ENCODE data around the gene CCDC18. TPM values are rescaled to one million over a fixed set of nuclear protein-coding genes. Genes with fewer than 3 reads are reported as not detected.

Gene CCDC18

GRCh38 chr1:93321720-93322119, 141.2 kb downstream of the CCDC18 start:
- Histone ChIP-seq H3K4me3 (ENCODE audit: low read length) (no peak overlapping the region), H3K9me3 (replicated peaks; ENCODE audit: low read length) (no peaks in the 10 kb centered on the region), H3K4me1 (ENCODE audit: control insufficient read depth, insufficient read depth, low read length) (peaks cover 29% of the 10 kb centered on the region), H3K9ac (ENCODE audit: low read depth, low read length) (no peak overlapping the region), H3K4me2 (ENCODE audit: low read length) (no peak overlapping the region), H3K36me3 (ENCODE audit: insufficient read depth, low read length) (no peaks in the 10 kb centered on the region), H3K27me3 (ENCODE audit: control insufficient read depth, insufficient read depth, low read length) (no peaks in the 10 kb centered on the region)

- Histone ChIP-seq H3K27me3 (ENCODE audit: control insufficient read depth, insufficient read depth, low read length) (no peaks in the 10 kb centered on the region), H3K4me1 (ENCODE audit: control insufficient read depth, insufficient read depth, low read length) (peaks cover 29% of the 10 kb centered on the region), H3K4me2 (ENCODE audit: low read length) (no peak overlapping the region), H3K36me3 (ENCODE audit: insufficient read depth, low read length) (no peaks in the 10 kb centered on the region), H3K9me3 (replicated peaks; ENCODE audit: low read length) (no peaks in the 10 kb centered on the region), H3K9ac (ENCODE audit: low read depth, low read length) (no peak overlapping the region), H3K4me3 (ENCODE audit: low read length) (no peak overlapping the region)
Observed at GRCh38 chr1:93322349-93322748, 141.8 kb downstream of the CCDC18 start.

- Histone ChIP-seq H3K9me3 (replicated peaks; ENCODE audit: low read length) (no peaks in the 10 kb centered on the region), H3K36me3 (ENCODE audit: insufficient read depth, low read length) (no peaks in the 10 kb centered on the region), H3K9ac (ENCODE audit: low read depth, low read length) (no peak overlapping the region), H3K4me2 (ENCODE audit: low read length) (no peak overlapping the region), H3K4me3 (ENCODE audit: low read length) (no peak overlapping the region), H3K27me3 (ENCODE audit: control insufficient read depth, insufficient read depth, low read length) (no peaks in the 10 kb centered on the region), H3K4me1 (ENCODE audit: control insufficient read depth, insufficient read depth, low read length) (peaks cover 29% of the 10 kb centered on the region)
Observed at GRCh38 chr1:93323185-93323820, 142.8 kb downstream of the CCDC18 start.

GRCh38 chr1:93324486-93325464, 144.3 kb downstream of the CCDC18 start:
- peak overlapping the region; percentile 54 for H3K4me3 ChIP-seq (ENCODE audit: low read length)
- H3K27me3 ChIP-seq (ENCODE audit: control insufficient read depth, insufficient read depth, low read length) = no peaks in the 10 kb centered on the region
- H3K4me1 ChIP-seq (ENCODE audit: control insufficient read depth, insufficient read depth, low read length) = peaks cover 36% of the 10 kb centered on the region
- H3K36me3 ChIP-seq (ENCODE audit: insufficient read depth, low read length) = no peaks in the 10 kb centered on the region
- no peaks in the 10 kb centered on the region for H3K9me3 ChIP-seq (replicated peaks; ENCODE audit: low read length)
- H3K9ac ChIP-seq (ENCODE audit: low read depth, low read length) = peak overlapping the region; percentile 74
- peak overlapping the region; percentile 66 for H3K4me2 ChIP-seq (ENCODE audit: low read length)

Small RNA genes lying within 50 kb of the gene (small RNA-seq; reads per million reads assigned to genes)
- not detected for gene AC126124.1
- not detected for gene AL139421.1
